ENCODE measurements around the gene DMPK. TPM values are rescaled to one million over a fixed set of nuclear protein-coding genes. Genes with fewer than 3 reads are reported as not detected.

DMPK gene
- polyA plus RNA-seq, 1 of the 3 experiments (the other 2 are of a cell fraction), result 92.2 TPM

- CTCF ChIA-PET, result interaction anchor here (2.8 kb wide), 1 partner anchor 16 kb away, joined by 9 read pairs; the partner anchor contains the start of gene SIX5
- POLR2A ChIA-PET, result no interaction called here
These were observed 28.0 kb downstream of the DMPK start for GRCh38 chr19:45754323-45754722.

GRCh38 chr19:45753548-45753947 is 28.7 kb downstream of the DMPK start:
- H3K27me3 ChIP-seq (ENCODE audit: insufficient read depth), result no peaks in the 10 kb centered on the region
- CTCF ChIA-PET, result interaction anchor here (1.2 to 2.8 kb wide), 3 partner anchors 13 to 60 kb away, joined by 3 to 9 read pairs (median 6); partner anchors contain the start of gene SIX5

More at GRCh38 chr19:45754323-45754722, 28.0 kb downstream of the DMPK start:
- no peak overlapping the region for H3K27ac ChIP-seq (ENCODE audit: low read depth in 2 of 2, low read length in 1 of 2)
- no peaks in the 10 kb centered on the region for H3K9me3 ChIP-seq
- no peak for DNase-seq
- H3K79me2 ChIP-seq (ENCODE audit: insufficient read depth), result no peaks in the 10 kb centered on the region
- H3K9ac ChIP-seq, result no peak overlapping the region
- H3K27me3 ChIP-seq (ENCODE audit: insufficient read depth), result no peaks in the 10 kb centered on the region
- H3K36me3 ChIP-seq (replicated peaks in 1 of 2; ENCODE audit: control insufficient read depth in 1 of 2, insufficient read depth in 2 of 2, low read length in 1 of 2), result no peaks in the 10 kb centered on the region
- no peaks in the 10 kb centered on the region for H3K9me2 ChIP-seq
- no peak overlapping the region for H3K4me2 ChIP-seq
- no peaks in the 10 kb centered on the region for H4K20me1 ChIP-seq (ENCODE audit: insufficient read depth)
- no peak overlapping the region for H3K4me3 ChIP-seq (ENCODE audit: low read depth in 2 of 2, low read length in 1 of 2)
- TF ChIP-seq RCOR1 (IDR thresholded peaks at IDR 0.05; ENCODE audit: low read length), result no peak
- TF ChIP-seq RXRA (IDR thresholded peaks at IDR 0.05; ENCODE audit: borderline replicate concordance, low read depth), result no peak
- no peak for TF ChIP-seq RFX5 (IDR thresholded peaks at IDR 0.05; ENCODE audit: low read length)
- no peak for TF ChIP-seq FOSL2 (IDR thresholded peaks at IDR 0.05; ENCODE audit: borderline replicate concordance, low read depth)
- H3K4me1 ChIP-seq (ENCODE audit: control insufficient read depth in 1 of 2, insufficient read depth in 2 of 2, low read depth in 1 of 2, low read length in 1 of 2), result no peaks in the 10 kb centered on the region
- H2AFZ ChIP-seq (ENCODE audit: low read depth), result no peak overlapping the region
- WGBS (ENCODE audit: low lambda C conversion rate), result 80% methylated on average over 1 of the region's 8 CpGs
- no peaks in the 10 kb centered on the region for H3F3A ChIP-seq (replicated peaks; ENCODE audit: insufficient read depth)

More at GRCh38 chr19:45753548-45753947, 28.7 kb downstream of the DMPK start:
- Histone ChIP-seq H3K4me1 (ENCODE audit: control insufficient read depth in 1 of 2, insufficient read depth in 2 of 2, low read depth in 1 of 2, low read length in 1 of 2) (no peaks in the 10 kb centered on the region), H3K9me3 (no peaks in the 10 kb centered on the region), H4K20me1 (ENCODE audit: insufficient read depth) (no peaks in the 10 kb centered on the region), H2AFZ (ENCODE audit: low read depth) (no peak overlapping the region), H3F3A (replicated peaks; ENCODE audit: insufficient read depth) (no peaks in the 10 kb centered on the region), H3K36me3 (replicated peaks in 1 of 2; ENCODE audit: control insufficient read depth in 1 of 2, insufficient read depth in 2 of 2, low read length in 1 of 2) (no peaks in the 10 kb centered on the region), H3K9me2 (no peaks in the 10 kb centered on the region), H3K27ac (ENCODE audit: low read depth in 2 of 2, low read length in 1 of 2) (no peak overlapping the region), H3K4me2 (no peak overlapping the region), H3K79me2 (ENCODE audit: insufficient read depth) (no peaks in the 10 kb centered on the region), H3K9ac (no peak overlapping the region), H3K4me3 (ENCODE audit: low read depth in 2 of 2, low read length in 1 of 2) (no peak overlapping the region)
- 83% methylated on average over 3 of the region's 6 CpGs for WGBS (ENCODE audit: low lambda C conversion rate)
- DNase-seq, result no peak
- TF ChIP-seq SIN3A (IDR thresholded peaks at IDR 0.05; ENCODE audit: borderline replicate concordance, low read depth, low read length), result no peak
- no peak for TF ChIP-seq TCF12 (IDR thresholded peaks at IDR 0.05)
- no peak for TF ChIP-seq RXRA (IDR thresholded peaks at IDR 0.05; ENCODE audit: borderline replicate concordance, low read depth)
- TF ChIP-seq FOSL2 (IDR thresholded peaks at IDR 0.05; ENCODE audit: borderline replicate concordance, low read depth), result no peak
- no peak for TF ChIP-seq USF2 (IDR thresholded peaks at IDR 0.05; ENCODE audit: borderline replicate concordance, low read depth, low read length)
- no peak for TF ChIP-seq CHD2 (IDR thresholded peaks at IDR 0.05; ENCODE audit: low read length, partially characterized antibody)
- TF ChIP-seq JUND (IDR thresholded peaks at IDR 0.05), result no peak
- no peak for TF ChIP-seq ELF1 (IDR thresholded peaks at IDR 0.05)
- no peak for TF ChIP-seq NRF1 (IDR thresholded peaks at IDR 0.05; ENCODE audit: low read depth, low read length)
- TF ChIP-seq SMC3 (IDR thresholded peaks at IDR 0.05; ENCODE audit: low read depth, low read length), result no peak
- TF ChIP-seq, protein P1, sequence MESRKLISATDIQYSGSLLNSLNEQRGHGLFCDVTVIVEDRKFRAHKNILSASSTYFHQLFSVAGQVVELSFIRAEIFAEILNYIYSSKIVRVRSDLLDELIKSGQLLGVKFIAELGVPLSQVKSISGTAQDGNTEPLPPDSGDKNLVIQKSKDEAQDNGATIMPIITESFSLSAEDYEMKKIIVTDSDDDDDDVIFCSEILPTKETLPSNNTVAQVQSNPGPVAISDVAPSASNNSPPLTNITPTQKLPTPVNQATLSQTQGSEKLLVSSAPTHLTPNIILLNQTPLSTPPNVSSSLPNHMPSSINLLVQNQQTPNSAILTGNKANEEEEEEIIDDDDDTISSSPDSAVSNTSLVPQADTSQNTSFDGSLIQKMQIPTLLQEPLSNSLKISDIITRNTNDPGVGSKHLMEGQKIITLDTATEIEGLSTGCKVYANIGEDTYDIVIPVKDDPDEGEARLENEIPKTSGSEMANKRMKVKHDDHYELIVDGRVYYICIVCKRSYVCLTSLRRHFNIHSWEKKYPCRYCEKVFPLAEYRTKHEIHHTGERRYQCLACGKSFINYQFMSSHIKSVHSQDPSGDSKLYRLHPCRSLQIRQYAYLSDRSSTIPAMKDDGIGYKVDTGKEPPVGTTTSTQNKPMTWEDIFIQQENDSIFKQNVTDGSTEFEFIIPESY (IDR thresholded peaks at IDR 0.05; ENCODE audit: borderline replicate concordance, low read depth), result no peak
- POLR2A ChIA-PET, result no interaction called here
